NCI-H2029 treated with DMSO at 0.1 percent for 48 hours (cell line): ENCODE data around the gene SYT2.

Experiments
- DNase-seq: peaks from one replicate; lab custom pipeline; 2025; lab: John Stamatoyannopoulos, UW

Gene SYT2

GRCh38 chr1:202677433-202677832, 32.8 kb downstream of the SYT2 start:
- DNase-seq: no peak

- no peak for DNase-seq
Observed at GRCh38 chr1:202673531-202673930, 36.7 kb downstream of the SYT2 start.

GRCh38 chr1:202671399-202671798, 38.9 kb downstream of the SYT2 start:
- DNase-seq: peak; percentile 38

GRCh38 chr1:202665417-202665816, 44.8 kb downstream of the SYT2 start:
- no peak for DNase-seq

- DNase-seq: no peak
Observed at GRCh38 chr1:202664083-202664482, 46.2 kb downstream of the SYT2 start.

GRCh38 chr1:202663131-202663530, 47.1 kb downstream of the SYT2 start:
- DNase-seq: no peak

- DNase-seq: peak; percentile 55
Observed at GRCh38 chr1:202662081-202662480, 48.2 kb downstream of the SYT2 start.

- no peak for DNase-seq
Observed at GRCh38 chr1:202661136-202661845, 49.0 kb downstream of the SYT2 start.

- no peak for DNase-seq
Observed at GRCh38 chr1:202659974-202660373, 50.3 kb downstream of the SYT2 start.

GRCh38 chr1:202659541-202659940, 50.7 kb downstream of the SYT2 start:
- DNase-seq: no peak

- no peak for DNase-seq
Observed at GRCh38 chr1:202658769-202659168, 51.5 kb downstream of the SYT2 start.

GRCh38 chr1:202658251-202658759, 51.9 kb downstream of the SYT2 start:
- DNase-seq: no peak

GRCh38 chr1:202656951-202657646, 53.2 kb downstream of the SYT2 start:
- no peak for DNase-seq

- DNase-seq: no peak
Observed at GRCh38 chr1:202656057-202656456, 54.2 kb downstream of the SYT2 start.

GRCh38 chr1:202654079-202654478, 56.2 kb downstream of the SYT2 start:
- no peak for DNase-seq

- DNase-seq: no peak
Observed at GRCh38 chr1:202649553-202650392, 60.5 kb downstream of the SYT2 start.

GRCh38 chr1:202648605-202649226, 61.5 kb downstream of the SYT2 start:
- no peak for DNase-seq

- no peak for DNase-seq
Observed at GRCh38 chr1:202645097-202645476, 65.2 kb downstream of the SYT2 start.

- no peak for DNase-seq
Observed at GRCh38 chr1:202644219-202645096, 65.8 kb downstream of the SYT2 start.

GRCh38 chr1:202643397-202644218, 66.6 kb downstream of the SYT2 start:
- DNase-seq: no peak
